Upper lobe of right lung (tissue), 1 donor: ENCODE measurements around the gene SNX12. TPM values are rescaled to one million over a fixed set of nuclear protein-coding genes. Genes with fewer than 3 reads are reported as not detected.

ENCODE experiments used
- ATAC-seq: fragments of 200-7000 bp; cut with Tn5 transposase; one replicate; pipeline ENCODE4 v1.9.1; 2020; ENCODE audit warnings: mild to moderate bottlenecking, moderate library complexity
- DNase-seq: peaks from one replicate; pipeline ENCODE4 v3.0.0-alpha.2; 2020
- H3K27ac ChIP-seq: fragments of 200-600 bp; one replicate; pipeline ENCODE4 v1.8.0; 2022
- H3K27me3 ChIP-seq: fragments of 200-600 bp; one replicate; pipeline ENCODE4 v1.8.0; 2022; ENCODE audit warnings: mild to moderate bottlenecking
- H3K36me3 ChIP-seq: fragments of 200-600 bp; one replicate; pipeline ENCODE4 v1.8.0; 2022
- H3K4me1 ChIP-seq: fragments of 200-600 bp; one replicate; pipeline ENCODE4 v1.8.0; 2022
- H3K4me3 ChIP-seq: fragments of 200-600 bp; one replicate; pipeline ENCODE4 v1.8.0; 2022; ENCODE audit warnings: mild to moderate bottlenecking
- H3K9me3 ChIP-seq: fragments of 200-600 bp; one replicate; pipeline ENCODE4 v1.8.0; 2022
- CTCF ChIP-seq: fragments of 200-600 bp; IDR thresholded peaks from one replicate; pipeline ENCODE4 v1.8.0; 2022; ENCODE audit warnings: antibody characterized with exemption
- intact Hi-C: fragments of 100-400 bp; cut with DNase I; formaldehyde crosslinking; loops from one replicate; pipeline ENCODE4 v1.11.0; 2022
- total RNA-seq: library from RNA; stranded (reverse); fragmentation: NEBNext Ultra II Directional; extraction: Animal tissue kit (Norgen Biotek cat#: 25700); gene quantifications from one replicate; pipeline ENCODE4 v1.2.1, GENCODE V29; 2021
- donor health status: DM: no; HTN: yes; CAD: no; lungs with severe emphysema.

The SNX12 gene
- total RNA-seq, 1 donor from 2014 or later: 53.6 TPM

GRCh38 chrX:71085900-71086299, 17.8 kb upstream of the SNX12 start:
- Histone ChIP-seq H3K27ac (no peak overlapping the region), H3K36me3 (no peaks in the 10 kb centered on the region), H3K4me1 (no peaks in the 10 kb centered on the region), H3K9me3 (no peaks in the 10 kb centered on the region), H3K27me3 (no peaks in the 10 kb centered on the region), H3K4me3 (no peak overlapping the region)
- ATAC-seq (no peak), DNase-seq (no peak)
- intact Hi-C loops: no loop called here
- no peak for TF ChIP-seq CTCF

GRCh38 chrX:71082822-71083221, 14.7 kb upstream of the SNX12 start:
- H3K9me3 ChIP-seq: no peaks in the 10 kb centered on the region
- no peak for DNase-seq
- intact Hi-C loops: no loop called here
- TF ChIP-seq CTCF: no peak
- H3K4me1 ChIP-seq: no peaks in the 10 kb centered on the region
- H3K4me3 ChIP-seq: no peak overlapping the region
- ATAC-seq: no peak
- no peak overlapping the region for H3K27ac ChIP-seq
- H3K27me3 ChIP-seq: no peaks in the 10 kb centered on the region
- no peaks in the 10 kb centered on the region for H3K36me3 ChIP-seq

GRCh38 chrX:71082124-71082647, 14.1 kb upstream of the SNX12 start:
- no peak for ATAC-seq
- no peaks in the 10 kb centered on the region for H3K9me3 ChIP-seq
- no peak for TF ChIP-seq CTCF
- no peak for DNase-seq
- H3K4me1 ChIP-seq: no peaks in the 10 kb centered on the region
- H3K36me3 ChIP-seq: no peaks in the 10 kb centered on the region
- H3K27me3 ChIP-seq: no peaks in the 10 kb centered on the region
- intact Hi-C loops: no loop called here
- no peak overlapping the region for H3K4me3 ChIP-seq
- no peak overlapping the region for H3K27ac ChIP-seq

- intact Hi-C loops: no loop called here
- no peak for DNase-seq
- TF ChIP-seq CTCF: no peak
Measured at GRCh38 chrX:71081330-71082123, 13.4 kb upstream of the SNX12 start.

GRCh38 chrX:71070531-71070930, 2.4 kb upstream of the SNX12 start:
- peaks cover 4% of the 10 kb centered on the region for H3K4me1 ChIP-seq
- H3K36me3 ChIP-seq: no peaks in the 10 kb centered on the region
- H3K27me3 ChIP-seq: no peaks in the 10 kb centered on the region
- intact Hi-C loops: no loop called here
- ATAC-seq (no peak), DNase-seq (no peak)
- no peaks in the 10 kb centered on the region for H3K9me3 ChIP-seq
- no peak for TF ChIP-seq CTCF
- H3K27ac ChIP-seq: no peak overlapping the region
- no peak overlapping the region for H3K4me3 ChIP-seq

More at GRCh38 chrX:71081330-71082123, 13.4 kb upstream of the SNX12 start:
- H3K36me3 ChIP-seq: no peaks in the 10 kb centered on the region
- no peaks in the 10 kb centered on the region for H3K9me3 ChIP-seq
- H3K27ac ChIP-seq: no peak overlapping the region
- H3K4me3 ChIP-seq: no peak overlapping the region
- no peaks in the 10 kb centered on the region for H3K27me3 ChIP-seq
- no peaks in the 10 kb centered on the region for H3K4me1 ChIP-seq
- ATAC-seq: no peak
